ENCODE data around the gene CCL15. TPM values are rescaled to one million over a fixed set of nuclear protein-coding genes. Genes with fewer than 3 reads are reported as not detected.

CCL15 gene
- total RNA-seq, 6 experiments from 2014 or later, result 11.0 to 19.2 (median 16.2) TPM

GRCh38 chr17:35963663-35964062 lies 37.7 kb downstream of the CCL15 start:
- no peak for DNase-seq
- TF ChIP-seq CTCF (IDR thresholded peaks at IDR 0.05) (no peak), POLR2A (IDR thresholded peaks at IDR 0.05) (no peak)
- Histone ChIP-seq H3K27me3 (no peaks in the 10 kb centered on the region), H3K27ac (no peak overlapping the region), H3K9me3 (no peaks in the 10 kb centered on the region), H3K4me3 (no peak overlapping the region), H3K4me1 (peaks cover 0 to 1% (median 0%) of the 10 kb centered on the region in 4 donors), H3K36me3 (no peaks in the 10 kb centered on the region)
- intact Hi-C loops (cut with DNase I), result no loop called here
- 84% methylated on average over 6 of the region's 6 CpGs for WGBS (ENCODE audit: insufficient coverage, low coverage, low lambda C conversion rate, missing lambda C conversion rate)
- no peak for ATAC-seq

- no peak for DNase-seq
- ATAC-seq, result no peak
- TF ChIP-seq POLR2A (IDR thresholded peaks at IDR 0.05), result no peak
- no peak for TF ChIP-seq CTCF (IDR thresholded peaks at IDR 0.05)
- H3K9me3 ChIP-seq, result no peaks in the 10 kb centered on the region
- intact Hi-C loops (cut with DNase I), result no loop called here
- 52% methylated on average over 3 of the region's 7 CpGs for WGBS (ENCODE audit: insufficient coverage, low coverage, low lambda C conversion rate, missing lambda C conversion rate)
- no peaks in the 10 kb centered on the region for H3K27me3 ChIP-seq
- H3K36me3 ChIP-seq, result no peaks in the 10 kb centered on the region
- H3K27ac ChIP-seq, result no peak overlapping the region
- H3K4me3 ChIP-seq, result no peak overlapping the region
- no peaks in the 10 kb centered on the region for H3K4me1 ChIP-seq
These were observed 47.6 kb downstream of the CCL15 start for GRCh38 chr17:35953720-35954119.

GRCh38 chr17:35949401-35949800 lies 52.0 kb downstream of the CCL15 start:
- DNase-seq (no peak), ATAC-seq (no peak)
- Histone ChIP-seq H3K4me1 (peaks cover 0 to 5% (median 0%) of the 10 kb centered on the region in 4 donors), H3K27me3 (no peaks in the 10 kb centered on the region), H3K4me3 (no peak overlapping the region), H3K27ac (no peak overlapping the region), H3K36me3 (no peaks in the 10 kb centered on the region), H3K9me3 (no peaks in the 10 kb centered on the region)
- WGBS (ENCODE audit: insufficient coverage, low coverage, low lambda C conversion rate, missing lambda C conversion rate), result 56% methylated on average over 3 of the region's 3 CpGs
- TF ChIP-seq POLR2A (IDR thresholded peaks at IDR 0.05) (no peak), CTCF (IDR thresholded peaks at IDR 0.05) (no peak)
- intact Hi-C loops (cut with DNase I), result no loop called here

- peaks cover 0 to 5% (median 0%) of the 10 kb centered on the region in 4 donors for H3K4me1 ChIP-seq
- ATAC-seq (no peak), DNase-seq (no peak)
- intact Hi-C loops (cut with DNase I), result no loop called here
- H3K4me3 ChIP-seq, result no peak overlapping the region
- TF ChIP-seq CTCF (IDR thresholded peaks at IDR 0.05) (no peak), POLR2A (IDR thresholded peaks at IDR 0.05) (no peak)
- no peaks in the 10 kb centered on the region for H3K9me3 ChIP-seq
- H3K36me3 ChIP-seq, result no peaks in the 10 kb centered on the region
- H3K27me3 ChIP-seq, result no peaks in the 10 kb centered on the region
- no peak overlapping the region for H3K27ac ChIP-seq
- 69% methylated on average over 7 of the region's 7 CpGs for WGBS (ENCODE audit: insufficient coverage, low coverage, low lambda C conversion rate, missing lambda C conversion rate)
These were observed 53.3 kb downstream of the CCL15 start for GRCh38 chr17:35948092-35948491.

Other genes with a start within 250 kb of the CCL15 start
- gene GAS2L2, start 248.3 kb downstream of the CCL15 start, total RNA-seq, result not detected
- not detected for gene C17orf50, start 240.7 kb downstream of the CCL15 start, total RNA-seq
- gene MMP28, start 205.9 kb downstream of the CCL15 start, total RNA-seq, result under 1 TPM in 3 of 6 experiments, not detected in 3; 0.22 to 0.28 (median 0.25) TPM
- 10 to 100 TPM; 41.3 to 75.8 (median 65.4) TPM for gene TAF15, start 192.1 kb downstream of the CCL15 start, total RNA-seq
- gene HEATR9, start 132.7 kb downstream of the CCL15 start, total RNA-seq, result not detected
- 1 to 10 TPM in 5 of 6 experiments, under 1 TPM in 1; 0.53 to 3.4 (median 2.5) TPM for gene CCL5, start 121.2 kb downstream of the CCL15 start, total RNA-seq
- not detected for gene RDM1, start 70.8 kb downstream of the CCL15 start, total RNA-seq
- not detected for gene LYZL6, start 57.8 kb downstream of the CCL15 start, total RNA-seq
- gene CCL16, start 20.1 kb downstream of the CCL15 start, total RNA-seq, result 10 to 100 TPM; 26.5 to 52.6 (median 36.5) TPM
- 100 to 1,000 TPM in 1 of 6 experiments, 10 to 100 TPM in 4, 1 to 10 TPM in 1; 8.9 to 130 (median 30.7) TPM for gene CCL14, start 14.8 kb downstream of the CCL15 start, total RNA-seq
- gene CCL23, start 16.4 kb upstream of the CCL15 start, total RNA-seq, result 10 to 100 TPM in 1 of 6 experiments, 1 to 10 TPM in 5; 1.1 to 12.7 (median 2.1) TPM
- gene CCL18, start 62.7 kb upstream of the CCL15 start, total RNA-seq, result 1 to 10 TPM in 2 of 6 experiments, under 1 TPM in 3, not detected in 1; 0.29 to 2.0 (median 0.64) TPM
- 10 to 100 TPM in 1 of 6 experiments, 1 to 10 TPM in 1, under 1 TPM in 3, not detected in 1; 0.43 to 18.2 (median 0.53) TPM for gene CCL3, start 88.6 kb upstream of the CCL15 start, total RNA-seq
- 1 to 10 TPM in 4 of 6 experiments, under 1 TPM in 2; 0.79 to 7.1 (median 2.4) TPM for gene CCL4, start 102.3 kb upstream of the CCL15 start, total RNA-seq
- gene TBC1D3B, start 175.1 kb upstream of the CCL15 start, total RNA-seq, result 1 to 10 TPM in 4 of 6 experiments, not detected in 2; 2.4 to 6.5 (median 3.7) TPM
- 1 to 10 TPM in 1 of 6 experiments, under 1 TPM in 1, not detected in 4; 0.81 to 2.8 TPM for gene CCL3L1, start 195.2 kb upstream of the CCL15 start, total RNA-seq
- 1 to 10 TPM in 2 of 6 experiments, under 1 TPM in 2, not detected in 2; 0.44 to 2.5 (median 1.5) TPM for gene CCL4L2, start 209.5 kb upstream of the CCL15 start, total RNA-seq